Nephron progenitor cell (in vitro differentiated cells): ENCODE measurements around the gene USP3.
A peak's percentile ranks its signal among the peaks of the same experiment; 100 is the strongest.

ENCODE experiments used
- DNase-seq: peaks from one replicate; pipeline ENCODE4 v3.0.0; 2021
- H3K27ac Mint-ChIP-seq: 2 replicates; pipeline ENCODE4 v1.8.0; 2021; ENCODE audit warnings: mild to moderate bottlenecking, moderate library complexity, mixed read lengths
- H3K27me3 Mint-ChIP-seq: 2 replicates; pipeline ENCODE4 v1.8.0; 2021; ENCODE audit warnings: mild to moderate bottlenecking, low read depth, mixed read lengths; ENCODE audit not compliant: poor library complexity
- H3K36me3 Mint-ChIP-seq: 2 replicates; pipeline ENCODE4 v1.8.0; 2021; ENCODE audit warnings: low read depth, mixed read lengths
- H3K4me1 Mint-ChIP-seq: 2 replicates; pipeline ENCODE4 v1.8.0; 2021; ENCODE audit warnings: mixed read lengths
- H3K4me3 Mint-ChIP-seq: 2 replicates; pipeline ENCODE4 v1.8.0; 2021; ENCODE audit warnings: mild to moderate bottlenecking, moderate library complexity, mixed read lengths
- H3K9me3 Mint-ChIP-seq: 2 replicates; pipeline ENCODE4 v1.8.0; 2021; ENCODE audit warnings: mild to moderate bottlenecking, moderate library complexity, mixed read lengths
- TF ChIP-seq, protein P1 (sequence below): fragments of 200-600 bp; sonication (generic); IDR thresholded peaks from 2 replicates; pipeline ENCODE4 v1.5.0; 2021; ENCODE audit warnings: antibody characterized with exemption

The USP3 gene, protein sequence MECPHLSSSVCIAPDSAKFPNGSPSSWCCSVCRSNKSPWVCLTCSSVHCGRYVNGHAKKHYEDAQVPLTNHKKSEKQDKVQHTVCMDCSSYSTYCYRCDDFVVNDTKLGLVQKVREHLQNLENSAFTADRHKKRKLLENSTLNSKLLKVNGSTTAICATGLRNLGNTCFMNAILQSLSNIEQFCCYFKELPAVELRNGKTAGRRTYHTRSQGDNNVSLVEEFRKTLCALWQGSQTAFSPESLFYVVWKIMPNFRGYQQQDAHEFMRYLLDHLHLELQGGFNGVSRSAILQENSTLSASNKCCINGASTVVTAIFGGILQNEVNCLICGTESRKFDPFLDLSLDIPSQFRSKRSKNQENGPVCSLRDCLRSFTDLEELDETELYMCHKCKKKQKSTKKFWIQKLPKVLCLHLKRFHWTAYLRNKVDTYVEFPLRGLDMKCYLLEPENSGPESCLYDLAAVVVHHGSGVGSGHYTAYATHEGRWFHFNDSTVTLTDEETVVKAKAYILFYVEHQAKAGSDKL

DNA sequence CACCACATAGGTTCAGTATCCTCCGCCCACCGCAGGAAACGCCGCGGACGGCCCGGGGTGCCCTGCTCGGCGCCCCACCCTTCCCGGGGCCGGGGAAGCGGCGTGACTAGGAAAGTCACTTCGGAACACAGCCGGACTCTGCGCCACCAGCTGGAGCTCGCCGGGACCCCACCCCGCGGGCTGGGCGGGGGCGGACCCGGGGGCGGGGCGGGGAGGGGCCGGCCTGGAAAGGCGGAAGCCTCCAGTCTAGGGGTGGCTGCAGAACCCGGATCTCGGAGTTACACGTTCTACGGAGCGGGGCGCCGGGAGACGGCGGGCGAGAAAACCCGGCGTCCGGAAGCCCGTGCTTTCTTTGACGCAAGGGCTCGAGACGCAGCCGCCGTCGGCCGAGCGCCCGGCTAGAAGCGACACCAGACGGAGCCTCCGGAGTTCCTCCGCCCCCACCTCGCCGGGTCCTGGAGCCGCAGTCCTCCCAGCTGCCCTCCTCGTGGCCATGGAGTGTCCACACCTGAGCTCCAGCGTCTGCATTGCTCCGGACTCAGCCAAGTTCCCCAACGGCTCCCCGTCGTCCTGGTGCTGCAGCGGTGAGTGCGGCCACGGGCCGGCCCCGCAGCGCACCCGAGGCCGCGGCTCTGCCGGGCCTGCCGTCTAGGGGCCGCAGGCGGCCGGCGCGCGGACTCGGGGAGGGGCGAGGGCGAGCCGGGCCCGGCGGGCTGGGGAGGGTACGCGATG lies at the start of gene USP3:
Gene USP3, plus strand, starts transcription at position 347 of the 732 bp plus-strand sequence. Its CDS starts 147 bp downstream, at position 494.
- peak; percentile 94 for DNase-seq
- H3K36me3 Mint-ChIP-seq = no peaks in the 10 kb centered on the region
- H3K9me3 Mint-ChIP-seq = no peaks in the 10 kb centered on the region
- H3K27ac Mint-ChIP-seq = peak within 1 kb of the TSS; percentile 92
- H3K4me1 Mint-ChIP-seq = peaks cover 83% of the 10 kb centered on the region
- H3K4me3 Mint-ChIP-seq = peak within 1 kb of the TSS; percentile 92
- no peaks in the 10 kb centered on the region for H3K27me3 Mint-ChIP-seq
- TF ChIP-seq, protein P1, sequence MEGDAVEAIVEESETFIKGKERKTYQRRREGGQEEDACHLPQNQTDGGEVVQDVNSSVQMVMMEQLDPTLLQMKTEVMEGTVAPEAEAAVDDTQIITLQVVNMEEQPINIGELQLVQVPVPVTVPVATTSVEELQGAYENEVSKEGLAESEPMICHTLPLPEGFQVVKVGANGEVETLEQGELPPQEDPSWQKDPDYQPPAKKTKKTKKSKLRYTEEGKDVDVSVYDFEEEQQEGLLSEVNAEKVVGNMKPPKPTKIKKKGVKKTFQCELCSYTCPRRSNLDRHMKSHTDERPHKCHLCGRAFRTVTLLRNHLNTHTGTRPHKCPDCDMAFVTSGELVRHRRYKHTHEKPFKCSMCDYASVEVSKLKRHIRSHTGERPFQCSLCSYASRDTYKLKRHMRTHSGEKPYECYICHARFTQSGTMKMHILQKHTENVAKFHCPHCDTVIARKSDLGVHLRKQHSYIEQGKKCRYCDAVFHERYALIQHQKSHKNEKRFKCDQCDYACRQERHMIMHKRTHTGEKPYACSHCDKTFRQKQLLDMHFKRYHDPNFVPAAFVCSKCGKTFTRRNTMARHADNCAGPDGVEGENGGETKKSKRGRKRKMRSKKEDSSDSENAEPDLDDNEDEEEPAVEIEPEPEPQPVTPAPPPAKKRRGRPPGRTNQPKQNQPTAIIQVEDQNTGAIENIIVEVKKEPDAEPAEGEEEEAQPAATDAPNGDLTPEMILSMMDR = peak; percentile 38

DNA sequence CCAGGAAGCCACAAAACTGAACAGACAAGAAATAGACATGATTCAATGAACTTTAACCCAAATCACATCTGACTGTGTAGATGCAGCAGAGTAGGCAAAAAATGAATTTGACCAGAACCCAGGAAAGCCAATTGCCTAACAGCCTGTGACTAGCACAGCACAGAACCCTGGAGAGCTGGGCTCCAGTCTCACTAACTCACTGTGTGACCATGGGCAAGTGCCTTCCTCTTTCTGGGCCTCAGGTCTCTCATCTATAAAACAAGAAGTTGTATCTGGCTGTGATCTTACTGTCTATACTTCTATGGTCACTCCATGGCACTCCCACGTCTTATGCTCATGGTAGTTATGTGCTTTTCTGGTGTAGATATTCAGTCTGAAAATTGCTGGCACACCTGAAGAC lies 48.1 kb upstream of the USP3 start:
- H3K4me1 Mint-ChIP-seq = peaks cover 34% of the 10 kb centered on the region
- no peak overlapping the region for H3K27ac Mint-ChIP-seq

GRCh38 chr15:63457379-63457778 lies 47.0 kb upstream of the USP3 start:
- peaks cover 39% of the 10 kb centered on the region for H3K4me1 Mint-ChIP-seq
- DNase-seq = no peak
- no peak overlapping the region for H3K4me3 Mint-ChIP-seq
- H3K27ac Mint-ChIP-seq = no peak overlapping the region
- H3K9me3 Mint-ChIP-seq = peaks cover 25% of the 10 kb centered on the region
- peaks cover 13% of the 10 kb centered on the region for H3K27me3 Mint-ChIP-seq
- H3K36me3 Mint-ChIP-seq = peaks cover 11% of the 10 kb centered on the region
- TF ChIP-seq, protein P1 = no peak

More for the DNA sequence above, 48.1 kb upstream of the USP3 start:
- Mint-ChIP-seq H3K36me3 (peaks cover 11% of the 10 kb centered on the region), H3K27me3 (peaks cover 3% of the 10 kb centered on the region), H3K9me3 (peaks cover 25% of the 10 kb centered on the region), H3K4me3 (no peak overlapping the region)
- TF ChIP-seq, protein P1 = no peak
- DNase-seq = no peak

DNA sequence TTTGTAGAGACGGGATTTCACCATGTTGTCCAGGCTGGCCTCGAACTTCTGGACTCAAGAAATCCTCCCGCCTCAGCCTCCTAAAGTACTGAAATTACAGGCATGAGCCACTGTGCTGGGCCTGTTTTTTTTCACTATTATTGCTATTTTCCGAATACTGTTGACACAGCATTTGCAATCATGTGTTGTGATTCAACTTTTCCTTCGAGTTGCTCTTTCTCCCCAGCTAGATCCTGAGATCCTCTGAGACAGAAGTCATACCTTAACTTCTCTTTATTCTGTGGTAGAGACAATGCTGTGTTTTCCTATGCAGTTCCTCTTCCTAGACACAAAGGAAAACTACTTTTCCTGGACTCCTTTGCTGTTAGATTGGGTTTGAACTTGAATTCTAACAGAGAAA lies 46.4 kb upstream of the USP3 start:
- Mint-ChIP-seq H3K4me1 (peaks cover 41% of the 10 kb centered on the region), H3K36me3 (peaks cover 11% of the 10 kb centered on the region), H3K4me3 (no peak overlapping the region), H3K27ac (no peak overlapping the region), H3K9me3 (peaks cover 25% of the 10 kb centered on the region), H3K27me3 (peaks cover 13% of the 10 kb centered on the region)
- TF ChIP-seq, protein P1 = no peak
- DNase-seq = no peak

DNA sequence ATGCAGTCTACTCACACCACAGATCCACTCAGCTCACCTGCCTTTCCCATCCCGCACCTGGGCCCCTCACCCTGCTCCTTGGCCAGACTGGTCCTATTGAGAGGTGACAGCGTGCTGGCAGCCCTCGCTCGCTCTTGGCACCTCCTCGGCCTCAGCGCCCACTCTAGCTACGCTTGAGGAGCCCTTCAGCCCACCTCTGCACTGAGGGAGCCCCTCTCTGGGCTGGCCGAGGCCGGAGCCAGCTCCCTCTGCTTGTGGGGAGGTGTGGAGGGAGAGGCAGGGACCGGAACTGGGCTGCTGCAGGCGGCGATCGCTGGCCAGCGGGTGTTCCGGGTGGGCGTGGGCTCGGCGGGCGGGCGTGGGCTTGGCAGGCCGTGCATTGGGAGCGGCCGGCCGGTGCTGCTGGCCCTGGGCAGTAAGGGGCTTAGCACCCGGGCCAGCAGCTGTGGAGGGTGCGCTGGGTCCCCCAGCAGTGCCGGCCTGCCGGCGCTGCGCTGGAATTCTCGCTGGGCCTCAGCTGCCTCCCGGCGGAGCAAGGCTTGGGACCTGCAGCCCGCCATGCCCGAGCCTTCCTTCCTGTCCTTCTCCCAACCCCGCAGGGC lies 45.5 kb upstream of the USP3 start:
- no peak overlapping the region for H3K4me3 Mint-ChIP-seq
- peaks cover 25% of the 10 kb centered on the region for H3K9me3 Mint-ChIP-seq

More for the DNA sequence above, 45.5 kb upstream of the USP3 start:
- Mint-ChIP-seq H3K27ac (no peak overlapping the region), H3K27me3 (peaks cover 16% of the 10 kb centered on the region), H3K36me3 (peaks cover 11% of the 10 kb centered on the region), H3K4me1 (peaks cover 46% of the 10 kb centered on the region)
- TF ChIP-seq, protein P1 = no peak
- no peak for DNase-seq
